CD4-positive, alpha-beta T cell treated with Interleukin-1 beta for 1 hour (primary cell): ENCODE results near the gene GRPEL2.
"Not testable (repeated sequence)": the region's sequence is repeated elsewhere in the genome, so short reads cannot be mapped to it uniquely, and the experiment has no call there.

Experiments used
- DNase-seq, 2 donors: peaks; one replicate each; pipeline ENCODE4 v3.0.0-alpha.2; 2020 to 2022

Gene GRPEL2

DNA sequence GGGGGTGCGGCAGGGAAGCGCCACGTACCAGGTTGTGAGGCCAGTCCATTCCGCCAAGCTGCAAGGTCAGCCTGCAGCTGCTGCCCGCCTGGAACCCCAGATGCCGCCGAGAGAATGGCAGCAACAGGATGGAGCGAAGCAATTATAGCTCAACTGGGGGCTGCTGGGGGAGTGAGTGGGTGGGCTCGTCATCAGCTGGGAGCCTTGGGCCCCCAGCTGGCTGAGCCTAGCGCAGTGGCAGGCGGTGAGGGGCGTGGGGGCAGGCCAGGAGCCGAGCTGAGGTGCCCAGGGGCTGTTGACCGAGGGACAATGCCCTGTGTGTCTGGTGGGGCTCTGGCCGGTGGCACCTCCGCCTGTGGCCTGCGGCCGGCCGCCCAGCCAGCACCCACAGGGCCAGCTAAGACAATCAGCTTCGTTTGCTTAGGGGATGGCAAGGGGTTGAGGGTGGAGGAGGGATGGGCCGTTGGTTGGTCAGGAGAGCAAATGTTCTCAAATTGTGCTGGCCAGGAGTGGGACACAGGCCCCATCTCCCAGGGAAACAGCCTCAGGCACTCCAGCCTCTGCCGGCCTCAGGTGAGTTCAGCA, 34.0 kb downstream of the GRPEL2 start, which contains the start of gene IL17B:
IL17B (minus strand) TSS at position 116 of the 585 bp plus-strand sequence; CDS start at position 49, 67 bp downstream.
- no peak for DNase-seq

GRCh38 chr5:149379818-149380374, 34.6 kb downstream of the GRPEL2 start:
- no peak for DNase-seq

DNA sequence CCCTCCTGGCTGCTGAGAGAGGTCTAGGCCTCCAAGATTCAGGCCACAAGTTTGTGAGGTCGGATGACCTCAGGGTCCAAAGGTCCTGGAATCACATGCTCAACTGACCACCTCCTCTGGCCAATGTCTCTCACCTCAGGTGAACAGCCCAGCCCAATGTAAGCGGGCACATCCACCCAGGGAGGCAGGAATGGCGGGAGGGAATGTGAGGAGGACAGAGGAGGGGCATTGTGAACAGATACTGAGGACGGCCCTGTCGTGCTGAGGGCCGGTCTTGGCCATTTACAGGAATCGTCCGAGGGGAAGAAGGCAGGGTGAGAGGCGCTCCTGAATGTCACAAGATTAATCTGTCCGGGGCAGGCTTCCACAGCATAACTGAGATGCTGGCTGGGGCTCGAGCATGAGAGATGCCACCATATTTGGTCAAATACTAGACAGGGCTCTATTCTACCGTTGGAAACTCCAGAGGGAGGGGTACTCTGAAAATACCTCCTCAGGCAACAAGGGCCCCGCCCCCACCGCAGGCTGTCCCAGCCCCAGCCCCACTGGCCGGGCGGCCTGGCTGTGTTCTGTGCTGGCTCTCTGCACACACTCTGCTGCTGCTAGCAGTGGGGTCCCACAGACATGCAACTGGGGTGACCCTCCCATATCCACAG, 35.3 kb downstream of the GRPEL2 start:
- no peak for DNase-seq

GRCh38 chr5:149381261-149381985, 36.1 kb downstream of the GRPEL2 start:
- DNase-seq = no peak

GRCh38 chr5:149381986-149382338, 36.7 kb downstream of the GRPEL2 start:
- DNase-seq = peak; percentile 59 to 64

GRCh38 chr5:149382517-149383220, 37.4 kb downstream of the GRPEL2 start:
- no peak for DNase-seq

DNA sequence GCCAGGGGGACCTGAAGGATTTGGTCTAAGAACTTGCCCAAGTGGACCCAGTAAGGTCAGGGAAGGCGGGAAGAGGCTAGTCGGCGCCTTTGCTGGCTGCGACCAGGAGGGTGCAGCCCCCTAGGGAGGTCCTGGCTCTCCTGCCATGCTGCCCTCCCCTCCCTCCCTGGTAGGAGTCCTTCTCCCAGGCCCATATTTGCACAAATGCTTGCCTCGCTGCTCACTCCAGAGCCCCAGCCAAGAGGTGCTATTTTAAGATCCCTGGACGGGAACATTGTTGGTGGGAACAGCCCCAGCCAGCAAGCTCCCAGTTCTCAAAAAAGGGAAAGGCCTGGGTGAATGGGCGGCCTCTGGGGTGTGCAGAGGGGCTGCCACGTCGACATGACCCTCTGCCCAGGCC, 38.1 kb downstream of the GRPEL2 start:
- no peak for DNase-seq

DNA sequence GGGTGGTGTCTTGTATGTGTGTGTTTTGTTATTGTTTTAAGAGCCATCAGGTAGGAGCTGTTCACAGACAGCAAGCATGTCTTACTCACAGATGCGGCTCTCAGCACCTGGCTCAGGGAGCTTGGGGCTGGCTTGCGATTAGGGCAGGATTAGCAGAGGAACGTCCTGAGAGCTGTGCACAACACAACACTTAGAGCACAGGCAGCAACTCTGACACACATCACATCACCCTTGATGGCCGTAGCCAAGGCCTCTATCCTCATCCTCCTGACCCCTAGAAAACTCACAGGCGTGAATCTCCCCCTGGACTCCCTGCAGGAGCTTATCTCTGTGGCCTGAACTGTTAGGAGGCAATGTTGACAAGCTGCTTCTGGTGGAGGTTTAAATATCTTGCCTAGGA, 40.9 kb downstream of the GRPEL2 start:
- no peak for DNase-seq

GRCh38 chr5:149387081-149387631, 41.9 kb downstream of the GRPEL2 start:
- no peak for DNase-seq

GRCh38 chr5:149387982-149388381, 42.7 kb downstream of the GRPEL2 start:
- no peak for DNase-seq

DNA sequence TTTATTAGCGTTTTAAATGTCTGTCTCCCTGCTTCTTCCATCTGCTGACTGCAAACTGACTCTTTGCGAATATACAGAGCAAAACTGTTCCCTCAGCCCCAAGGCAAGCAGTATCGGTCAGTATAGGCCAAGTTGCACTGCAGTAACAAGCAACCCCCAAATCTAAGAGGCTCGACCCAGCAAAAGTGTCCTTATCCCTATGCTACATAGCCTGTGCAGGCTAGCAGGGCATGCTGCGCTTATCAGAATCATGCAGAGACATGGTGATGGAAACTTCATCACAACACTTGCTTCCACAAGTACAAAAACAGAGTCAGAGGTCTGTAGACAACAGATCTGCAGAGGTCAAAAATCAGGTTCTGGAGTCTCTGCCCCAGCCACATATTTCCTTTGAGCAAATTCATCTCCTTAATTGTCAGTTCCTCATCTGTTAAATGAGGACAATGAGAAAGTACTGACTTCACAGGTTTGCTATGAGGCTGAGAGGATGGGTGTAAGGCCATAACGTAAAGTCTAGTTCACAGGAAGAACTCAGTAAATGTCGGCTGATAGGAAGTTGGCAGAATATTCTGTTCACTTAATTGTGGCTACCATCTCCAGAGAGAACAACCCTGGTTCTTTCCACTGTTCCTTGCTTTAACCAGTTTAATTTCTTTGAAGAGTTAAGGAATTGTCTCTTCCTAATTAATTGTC, 43.3 kb downstream of the GRPEL2 start:
- DNase-seq = no peak

DNA sequence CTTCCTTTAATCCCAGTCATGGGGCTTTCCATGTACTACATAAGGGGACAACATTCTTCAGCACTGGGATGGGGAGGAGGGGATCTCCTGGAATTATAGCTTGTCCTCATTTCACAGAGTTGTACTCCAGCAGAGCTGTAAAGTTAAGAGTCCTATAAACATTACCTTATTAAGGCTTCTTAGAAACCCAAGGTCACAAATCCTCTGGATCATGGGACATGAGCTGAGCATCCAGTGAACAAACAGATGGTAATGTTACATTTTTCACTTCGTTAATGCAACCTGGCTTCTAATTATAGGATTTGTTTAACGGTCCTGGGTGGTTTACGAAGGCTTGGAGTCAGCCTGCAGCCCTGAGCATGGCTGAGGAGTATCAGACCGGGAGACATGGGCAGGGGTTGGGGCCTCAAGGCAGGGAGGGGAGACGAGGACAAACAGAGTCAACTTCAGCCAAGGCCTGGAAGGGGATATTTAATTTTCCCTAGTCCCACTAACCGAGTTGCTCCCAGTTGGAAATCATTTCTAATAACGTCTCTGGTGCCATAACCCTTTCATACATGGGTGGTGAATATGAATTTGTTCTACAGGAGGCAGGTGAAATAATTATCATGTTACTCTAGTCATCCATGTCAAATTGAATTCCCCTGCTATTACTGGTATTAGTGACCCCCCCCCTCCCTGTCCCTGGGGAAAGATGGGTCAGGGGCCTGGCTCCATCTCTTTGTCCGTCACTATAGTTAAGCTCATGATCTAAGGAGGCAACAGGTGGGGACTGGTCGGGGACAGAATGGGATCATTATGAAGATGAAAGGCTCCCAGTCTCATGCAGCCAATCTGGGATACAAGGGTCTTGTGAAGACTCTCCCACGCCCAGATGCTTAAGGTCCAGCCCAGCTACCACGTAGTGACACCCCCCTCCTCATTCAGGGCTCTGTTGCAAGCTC, 44.5 kb downstream of the GRPEL2 start:
- no peak for DNase-seq

- not testable (repeated sequence) for DNase-seq
These were observed 45.8 kb downstream of the GRPEL2 start for GRCh38 chr5:149391076-149391475.

DNA sequence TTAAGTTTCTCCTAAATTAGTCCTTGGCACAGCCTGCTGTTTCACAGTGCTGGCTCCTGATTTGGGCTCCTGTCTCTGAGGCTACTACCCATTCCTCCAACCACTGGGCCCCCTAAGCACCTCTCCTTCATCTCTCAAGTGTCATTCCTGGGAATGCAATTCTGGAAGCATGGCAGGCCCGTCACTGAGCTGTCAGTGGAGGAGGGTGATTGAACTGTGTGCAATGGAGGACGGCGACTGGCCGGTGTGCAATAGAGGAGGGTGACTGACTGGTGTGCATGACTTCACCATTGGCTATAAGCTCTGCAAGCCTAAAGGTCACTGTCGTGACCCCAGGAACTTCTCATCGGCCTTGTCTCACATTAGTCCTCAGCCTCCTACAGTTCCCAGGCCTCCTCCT, 46.2 kb downstream of the GRPEL2 start:
- no peak for DNase-seq

DNA sequence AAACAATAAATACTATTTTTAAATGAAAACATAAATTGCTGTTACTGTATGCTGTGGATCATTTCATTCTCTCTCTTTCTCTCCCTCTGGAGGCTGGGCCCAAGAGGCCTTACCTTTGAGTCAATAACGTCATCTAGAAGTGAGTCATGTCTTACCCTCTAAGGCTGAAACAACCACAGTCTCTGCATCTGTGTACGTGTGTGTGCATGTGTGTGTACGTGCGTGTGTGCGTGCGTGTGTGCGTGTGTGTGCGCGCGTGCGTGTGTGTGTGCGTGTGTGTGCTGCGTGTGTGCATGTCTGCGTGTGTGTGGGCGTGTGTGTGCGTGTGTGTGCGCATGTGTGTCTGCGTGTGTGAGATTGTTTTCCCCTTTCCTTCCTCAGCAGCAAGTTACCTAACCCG, 47.4 kb downstream of the GRPEL2 start:
- DNase-seq = no peak

DNA sequence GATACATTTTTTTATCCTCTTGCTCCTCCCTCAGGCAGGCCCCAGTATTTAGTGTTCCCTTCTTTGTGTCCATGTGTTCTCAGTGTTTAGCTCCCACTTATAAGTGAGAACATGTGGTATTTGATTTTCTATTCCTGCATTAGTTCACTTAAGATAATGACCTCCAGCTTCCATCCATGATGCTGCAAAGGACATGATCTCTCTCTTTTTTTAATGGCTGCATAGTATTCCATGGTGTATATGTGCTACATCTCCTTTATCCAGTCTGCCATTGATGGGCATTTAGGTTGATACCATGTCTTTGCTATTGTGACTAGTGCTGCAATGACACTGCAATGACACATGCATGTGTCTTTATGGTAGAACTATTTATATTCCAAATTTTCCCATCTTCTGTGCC, 49.7 kb downstream of the GRPEL2 start:
- DNase-seq = not testable (repeated sequence)

- DNase-seq = no peak
These were observed 52.2 kb downstream of the GRPEL2 start for GRCh38 chr5:149397530-149397929.

DNA sequence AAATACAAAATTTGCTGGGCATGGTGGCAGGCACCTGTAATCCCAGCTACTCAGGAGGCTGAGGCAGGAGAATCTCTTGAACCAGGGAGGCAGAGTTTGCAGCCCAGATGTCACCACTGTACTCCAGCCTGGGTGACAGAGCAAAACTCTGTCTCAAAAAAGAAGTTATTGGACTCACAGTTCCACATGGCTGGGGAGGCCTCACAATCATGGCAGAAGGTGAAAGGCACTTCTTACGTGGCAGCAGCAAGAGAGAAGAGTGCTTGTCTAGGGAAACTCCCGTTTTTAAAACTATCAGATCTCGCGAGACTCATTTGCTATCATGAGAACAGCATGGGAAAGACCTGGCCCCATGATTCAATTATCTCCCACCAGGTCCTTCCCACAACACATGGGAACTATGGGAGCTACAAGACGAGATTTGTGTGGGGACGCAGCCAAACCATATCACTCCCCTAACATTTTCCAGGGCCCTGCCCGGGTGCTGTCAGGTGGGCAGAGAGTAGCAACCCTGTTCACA, 53.5 kb downstream of the GRPEL2 start:
- not testable (repeated sequence) for DNase-seq

DNA sequence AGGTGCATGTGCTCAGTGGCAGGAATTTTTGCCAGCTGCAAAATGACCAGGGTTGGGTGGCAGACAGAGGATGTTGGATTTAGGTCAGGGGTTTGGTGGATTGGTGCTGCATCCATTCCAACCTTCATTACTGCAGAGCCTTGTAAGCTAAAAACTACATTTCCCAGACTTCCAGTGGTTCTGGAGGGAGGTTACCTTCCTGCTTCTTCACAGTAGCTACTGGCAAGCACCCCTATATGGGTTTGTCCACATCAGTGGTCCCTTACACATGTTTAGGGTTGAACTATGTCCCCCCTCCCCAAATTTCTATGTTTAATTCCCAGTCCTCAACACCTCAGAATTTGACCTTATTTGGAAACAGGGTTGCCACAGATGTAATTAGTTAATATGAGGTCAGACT, 54.5 kb downstream of the GRPEL2 start:
- DNase-seq = no peak

GRCh38 chr5:149400304-149400703, 55.0 kb downstream of the GRPEL2 start:
- no peak for DNase-seq

DNA sequence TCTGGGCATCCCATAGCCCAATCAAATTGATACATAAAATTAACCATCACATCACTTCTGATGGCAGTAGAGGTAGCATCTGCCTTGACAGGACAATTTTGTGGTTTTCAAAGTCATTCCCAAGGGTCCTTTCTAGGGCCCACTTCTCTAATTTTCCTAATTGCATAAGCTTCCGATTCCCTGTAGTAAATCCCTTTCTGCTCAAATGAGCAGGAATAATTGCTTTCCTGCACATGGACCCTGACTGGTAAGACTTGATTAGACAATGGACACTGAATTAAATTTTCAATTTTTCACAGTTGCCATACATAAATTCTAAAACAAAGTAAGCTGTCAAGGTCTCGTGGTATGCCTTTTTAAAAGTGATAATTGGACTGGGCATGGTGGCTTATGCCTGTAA, 55.8 kb downstream of the GRPEL2 start:
- no peak for DNase-seq
